Measurements from ENCODE around the gene OR51V1. TPM values are rescaled to one million over a fixed set of nuclear protein-coding genes. Genes with fewer than 3 reads are reported as not detected.

Gene OR51V1
- total RNA-seq, 6 experiments from 2014 or later = not detected

DNA sequence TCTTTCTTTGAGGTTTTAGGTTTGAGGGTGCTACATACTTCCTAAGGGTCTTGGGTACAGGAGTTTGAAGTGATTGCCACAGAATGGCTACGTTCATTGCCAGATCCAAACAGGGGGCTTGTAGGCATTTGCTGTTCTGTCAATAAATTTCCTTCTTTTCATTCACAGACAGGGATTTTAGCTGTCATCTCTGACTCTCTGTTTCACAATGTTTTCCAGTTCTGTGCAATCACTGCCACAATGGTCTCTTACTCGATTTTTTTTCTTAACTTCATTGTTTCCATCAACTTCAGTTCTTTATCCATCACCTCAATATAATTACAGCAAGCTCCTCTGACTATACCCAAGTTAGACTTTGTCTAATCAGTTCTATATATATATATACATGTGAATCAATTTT, 40.0 kb upstream of the OR51V1 start:
- H3K4me3 ChIP-seq = no peak overlapping the region
- H3K9me3 ChIP-seq = no peaks in the 10 kb centered on the region
- WGBS (ENCODE audit: insufficient coverage, low coverage, low lambda C conversion rate, missing lambda C conversion rate) = 24% methylated on average over 2 of the region's 2 CpGs
- H3K4me1 ChIP-seq = no peaks in the 10 kb centered on the region
- no peak for DNase-seq
- TF ChIP-seq, protein P1, sequence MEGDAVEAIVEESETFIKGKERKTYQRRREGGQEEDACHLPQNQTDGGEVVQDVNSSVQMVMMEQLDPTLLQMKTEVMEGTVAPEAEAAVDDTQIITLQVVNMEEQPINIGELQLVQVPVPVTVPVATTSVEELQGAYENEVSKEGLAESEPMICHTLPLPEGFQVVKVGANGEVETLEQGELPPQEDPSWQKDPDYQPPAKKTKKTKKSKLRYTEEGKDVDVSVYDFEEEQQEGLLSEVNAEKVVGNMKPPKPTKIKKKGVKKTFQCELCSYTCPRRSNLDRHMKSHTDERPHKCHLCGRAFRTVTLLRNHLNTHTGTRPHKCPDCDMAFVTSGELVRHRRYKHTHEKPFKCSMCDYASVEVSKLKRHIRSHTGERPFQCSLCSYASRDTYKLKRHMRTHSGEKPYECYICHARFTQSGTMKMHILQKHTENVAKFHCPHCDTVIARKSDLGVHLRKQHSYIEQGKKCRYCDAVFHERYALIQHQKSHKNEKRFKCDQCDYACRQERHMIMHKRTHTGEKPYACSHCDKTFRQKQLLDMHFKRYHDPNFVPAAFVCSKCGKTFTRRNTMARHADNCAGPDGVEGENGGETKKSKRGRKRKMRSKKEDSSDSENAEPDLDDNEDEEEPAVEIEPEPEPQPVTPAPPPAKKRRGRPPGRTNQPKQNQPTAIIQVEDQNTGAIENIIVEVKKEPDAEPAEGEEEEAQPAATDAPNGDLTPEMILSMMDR (IDR thresholded peaks at IDR 0.05) = no peak
- no peak for TF ChIP-seq POLR2A (IDR thresholded peaks at IDR 0.05)
- intact Hi-C loops (cut with DNase I) = no loop called here
- no peak for ATAC-seq
- no peaks in the 10 kb centered on the region for H3K27me3 ChIP-seq
- no peak overlapping the region for H3K27ac ChIP-seq
- H3K36me3 ChIP-seq = no peaks in the 10 kb centered on the region

DNA sequence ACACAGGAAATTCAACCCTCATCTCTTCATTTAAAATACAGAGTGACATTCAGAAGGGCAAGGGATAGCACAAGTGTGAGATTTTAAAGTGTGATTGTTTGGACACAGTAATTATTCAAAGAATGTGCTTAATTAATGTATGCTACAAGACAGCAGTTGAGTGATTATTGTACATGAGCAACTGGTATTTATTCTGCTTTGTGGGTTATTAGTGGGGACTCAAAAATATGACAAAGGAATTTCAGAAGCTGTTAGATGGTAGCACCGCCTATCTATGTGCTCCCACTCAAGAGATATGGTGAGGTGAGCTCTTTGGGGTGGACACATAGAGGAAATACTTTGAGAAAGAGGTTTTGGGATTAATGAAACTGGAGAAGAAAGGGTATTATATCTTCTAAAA, 39.6 kb upstream of the OR51V1 start:
- DNase-seq = no peak
- 53% methylated on average over 1 of the region's 1 CpG for WGBS (ENCODE audit: insufficient coverage, low coverage, low lambda C conversion rate, missing lambda C conversion rate)

DNA sequence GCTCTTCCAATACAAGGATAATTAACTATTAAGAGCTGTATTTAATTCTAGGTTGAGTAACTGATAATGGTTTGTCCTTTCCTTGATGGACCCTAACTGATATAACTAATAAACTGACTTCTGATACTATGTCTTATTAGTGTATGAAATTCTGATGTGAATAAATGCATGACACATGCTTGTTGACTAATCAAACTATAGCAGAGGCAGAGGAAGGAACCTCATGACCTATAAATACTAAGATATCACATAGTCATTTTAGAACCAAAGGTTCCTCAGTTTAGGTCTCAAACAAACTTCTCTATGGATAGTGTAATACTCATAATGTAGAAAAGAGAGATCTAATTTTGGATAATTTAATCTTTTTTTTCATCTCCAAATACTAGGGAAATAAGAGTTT, 38.6 kb upstream of the OR51V1 start:
- ATAC-seq = no peak
- Histone ChIP-seq H3K27me3 (no peaks in the 10 kb centered on the region), H3K4me1 (no peaks in the 10 kb centered on the region), H3K36me3 (no peaks in the 10 kb centered on the region), H3K9me3 (no peaks in the 10 kb centered on the region), H3K27ac (no peak overlapping the region), H3K4me3 (no peak overlapping the region)
- DNase-seq = no peak
- intact Hi-C loops (cut with DNase I) = no loop called here
- TF ChIP-seq, protein P1 (IDR thresholded peaks at IDR 0.05) = no peak
- no peak for TF ChIP-seq POLR2A (IDR thresholded peaks at IDR 0.05)

More for the DNA sequence above, 39.6 kb upstream of the OR51V1 start:
- intact Hi-C loops (cut with DNase I) = no loop called here
- Histone ChIP-seq H3K36me3 (no peaks in the 10 kb centered on the region), H3K4me1 (no peaks in the 10 kb centered on the region), H3K27me3 (no peaks in the 10 kb centered on the region), H3K9me3 (no peaks in the 10 kb centered on the region), H3K27ac (no peak overlapping the region), H3K4me3 (no peak overlapping the region)
- TF ChIP-seq POLR2A (IDR thresholded peaks at IDR 0.05) = no peak
- TF ChIP-seq, protein P1 (IDR thresholded peaks at IDR 0.05) = no peak
- ATAC-seq = no peak

DNA sequence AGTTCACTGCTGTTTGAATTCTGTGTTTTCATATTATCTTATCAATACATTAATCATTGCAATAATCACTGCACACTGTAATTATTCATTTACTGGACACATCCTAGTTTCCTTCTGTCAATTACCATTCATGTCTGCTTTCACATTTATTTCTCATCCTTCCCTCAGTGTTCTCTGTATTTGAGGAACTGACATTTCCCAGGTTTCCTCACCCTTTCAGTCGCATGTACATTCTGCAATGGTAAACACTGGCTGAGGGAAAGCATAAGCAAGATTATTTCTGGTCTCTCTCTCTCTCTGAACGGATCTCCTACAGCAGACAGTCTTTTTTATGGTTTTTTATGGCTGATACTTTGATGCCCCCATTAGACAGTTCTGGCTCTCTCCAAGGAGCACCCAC, 38.0 kb upstream of the OR51V1 start:
- ATAC-seq (no peak), DNase-seq (no peak)
- TF ChIP-seq, protein P1 (IDR thresholded peaks at IDR 0.05) = no peak
- no peak for TF ChIP-seq POLR2A (IDR thresholded peaks at IDR 0.05)
- intact Hi-C loops (cut with DNase I) = no loop called here
- Histone ChIP-seq H3K4me3 (no peak overlapping the region), H3K9me3 (no peaks in the 10 kb centered on the region), H3K36me3 (no peaks in the 10 kb centered on the region), H3K4me1 (no peaks in the 10 kb centered on the region), H3K27ac (no peak overlapping the region), H3K27me3 (no peaks in the 10 kb centered on the region)
- 22% methylated on average over 2 of the region's 2 CpGs for WGBS (ENCODE audit: insufficient coverage, low coverage, low lambda C conversion rate, missing lambda C conversion rate)

DNA sequence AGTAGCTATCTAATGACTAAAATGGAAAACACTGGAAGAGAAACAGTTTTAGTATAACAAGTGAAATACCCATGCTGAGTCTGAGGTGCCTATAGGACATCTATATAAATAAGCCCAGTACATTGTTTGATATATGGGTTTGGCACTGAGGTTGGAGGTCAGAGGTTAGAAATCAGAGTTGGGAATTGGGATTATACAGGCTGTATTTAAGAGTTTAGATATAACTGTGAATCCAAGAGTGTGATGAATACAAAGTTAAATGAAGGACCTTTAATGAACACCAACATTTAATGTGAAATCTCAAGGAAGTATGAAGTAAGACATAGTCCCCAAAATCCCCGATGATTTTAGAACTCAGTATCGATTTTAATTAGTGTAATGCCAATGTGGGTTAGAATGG, 36.9 kb upstream of the OR51V1 start:
- no peak for ATAC-seq
- H3K27ac ChIP-seq = no peak overlapping the region
- H3K36me3 ChIP-seq = no peaks in the 10 kb centered on the region
- no peaks in the 10 kb centered on the region for H3K27me3 ChIP-seq
- DNase-seq = no peak
- H3K4me3 ChIP-seq = no peak overlapping the region
- H3K4me1 ChIP-seq = no peaks in the 10 kb centered on the region
- TF ChIP-seq, protein P1 (IDR thresholded peaks at IDR 0.05) = no peak
- TF ChIP-seq POLR2A (IDR thresholded peaks at IDR 0.05) = no peak
- intact Hi-C loops (cut with DNase I) = no loop called here
- WGBS (ENCODE audit: insufficient coverage, low coverage, low lambda C conversion rate, missing lambda C conversion rate) = 61% methylated on average over 2 of the region's 2 CpGs
- no peaks in the 10 kb centered on the region for H3K9me3 ChIP-seq
